Central memory CD4-positive, alpha-beta T cell (primary cell): ENCODE measurements around the gene LTBP4.
"Not testable (repeated sequence)": the region's sequence is repeated elsewhere in the genome, so short reads cannot be mapped to it uniquely, and the experiment has no call there.

Experiments used
- DNase-seq: peaks from one replicate; pipeline ENCODE4 v3.0.0; 2022

LTBP4 gene

GRCh38 chr19:40612831-40613689 is 11.9 kb downstream of the LTBP4 start:
- peak; percentile 39 for DNase-seq

- DNase-seq = peak; percentile 78
These were observed 12.8 kb downstream of the LTBP4 start for GRCh38 chr19:40613690-40614621.

- peak; percentile 54 for DNase-seq
These were observed 13.6 kb downstream of the LTBP4 start for GRCh38 chr19:40614622-40615411.

- DNase-seq = no peak
These were observed 15.0 kb downstream of the LTBP4 start for GRCh38 chr19:40616178-40616577.

- no peak for DNase-seq
These were observed 15.8 kb downstream of the LTBP4 start for GRCh38 chr19:40616941-40617340.

GRCh38 chr19:40617961-40618360 is 16.8 kb downstream of the LTBP4 start:
- DNase-seq = no peak

- no peak for DNase-seq
These were observed 18.4 kb downstream of the LTBP4 start for GRCh38 chr19:40619333-40620160.

- no peak for DNase-seq
These were observed 19.0 kb downstream of the LTBP4 start for GRCh38 chr19:40620161-40620485.

- no peak for DNase-seq
These were observed 20.1 kb downstream of the LTBP4 start for GRCh38 chr19:40621283-40621682.

- no peak for DNase-seq
These were observed 21.0 kb downstream of the LTBP4 start for GRCh38 chr19:40621966-40622772.

- no peak for DNase-seq
These were observed 21.6 kb downstream of the LTBP4 start for GRCh38 chr19:40622773-40623075.

GRCh38 chr19:40623403-40624251 is 22.5 kb downstream of the LTBP4 start:
- no peak for DNase-seq

- not testable (repeated sequence) for DNase-seq
These were observed 23.4 kb downstream of the LTBP4 start for GRCh38 chr19:40624369-40625153.

- no peak for DNase-seq
These were observed 24.4 kb downstream of the LTBP4 start for GRCh38 chr19:40625406-40626120.

GRCh38 chr19:40626918-40627317 is 25.7 kb downstream of the LTBP4 start:
- DNase-seq = no peak

GRCh38 chr19:40627486-40628279 is 26.5 kb downstream of the LTBP4 start:
- DNase-seq = no peak

GRCh38 chr19:40629346-40629745 is 28.2 kb downstream of the LTBP4 start:
- no peak for DNase-seq

- no peak for DNase-seq
These were observed 29.5 kb downstream of the LTBP4 start for GRCh38 chr19:40630571-40631160.
